GM12878 (cell line): ENCODE data around the gene CCDC80. TPM values are rescaled to one million over a fixed set of nuclear protein-coding genes. Genes with fewer than 3 reads are reported as not detected.

ENCODE experiments used
- ATAC-seq: fragments of 200-7000 bp; cut with Tn5 transposase; 3 replicates; pipeline ENCODE4 v1.9.1; 2020; ENCODE audit warnings: mild to moderate bottlenecking, moderate library complexity
- BruUV-seq: library from RNA; stranded (reverse); fragments of 400-500 nt; replicated peaks from 2 replicates; lab custom pipeline; 2021; lab: Mats Ljungman, UMichigan
- CTCF ChIA-PET: fragments of 300-600 bp; sonication (Branson Sonifier 250); formaldehyde crosslinking; extraction: SDS; loops from one replicate; lab custom pipeline; 2021; ENCODE audit warnings: inconsistent platforms; lab: Yijun Ruan, JAX
- POLR2A ChIA-PET: fragments of 350-600 bp; formaldehyde crosslinking; extraction: SDS; loops from one replicate; lab custom pipeline; 2021; ENCODE audit warnings: inconsistent platforms; lab: Charles Lee
- RAD21 ChIA-PET: fragments of 300-600 bp; sonication (Branson Sonifier 250); formaldehyde crosslinking; loops from one replicate; lab custom pipeline; 2023; ENCODE audit warnings: antibody characterized with exemption; ENCODE audit not compliant: unreplicated experiment; lab: Charles Lee
- SMC1A ChIA-PET: fragments of 300-600 bp; sonication (Branson Sonifier 250); formaldehyde crosslinking; loops from one replicate; lab custom pipeline; 2023; ENCODE audit not compliant: unreplicated experiment, uncharacterized antibody; lab: Charles Lee
- DNase-seq: peaks from one replicate; pipeline ENCODE4 v3.0.0-alpha.2; 2011; ENCODE audit warnings: low read depth, low spot score
- FAIRE-seq: peaks from 3 replicates; lab custom pipeline; 2011; peaks lifted over from hg19 to GRCh38; lab: Jason Lieb, UNC
- H2AFZ ChIP-seq: 2 replicates; pipeline ENCODE4 v1.6.0; 2011; ENCODE audit warnings: low read depth, low read length, control low read depth; ENCODE audit not compliant: control insufficient read depth
- H3K27ac ChIP-seq: 2 replicates; pipeline ENCODE4 v1.5.1; 2011; ENCODE audit warnings: control low read depth; ENCODE audit not compliant: control insufficient read depth, insufficient read depth
- H3K27me3 ChIP-seq, 2 experiments: replicated peaks in 1 of 2; 2 replicates each; pipeline versions ENCODE4 v1.6.0 to v1.6.1; 2011; ENCODE audit warnings: low read length in 1 of 2; ENCODE audit not compliant: control insufficient read depth in 2 of 2, insufficient read depth in 2 of 2
- H3K36me3 ChIP-seq, 2 experiments: 2 replicates each; pipeline ENCODE4 v1.5.1; 2011; ENCODE audit warnings: low read length in 1 of 2; ENCODE audit not compliant: control insufficient read depth in 2 of 2, insufficient read depth in 2 of 2
- H3K4me1 ChIP-seq: 2 replicates; pipeline ENCODE4 v1.6.1; 2011; ENCODE audit warnings: mild to moderate bottlenecking, low read length, moderate library complexity, mixed read lengths; ENCODE audit not compliant: control insufficient read depth, insufficient read depth
- H3K4me2 ChIP-seq: 2 replicates; pipeline ENCODE4 v1.6.0; 2011; ENCODE audit warnings: control low read depth; ENCODE audit not compliant: control insufficient read depth, insufficient read depth
- H3K4me3 ChIP-seq: fragments of 200-600 bp; sonication (generic); 2 replicates; pipeline ENCODE4 v1.5.1; 2016
- H3K79me2 ChIP-seq: 2 replicates; pipeline ENCODE4 v1.6.0; 2011; ENCODE audit warnings: low read length; ENCODE audit not compliant: control insufficient read depth, insufficient read depth
- H3K9ac ChIP-seq: 2 replicates; pipeline ENCODE4 v1.8.0; 2011; ENCODE audit warnings: low read length, control low read depth, mixed read lengths; ENCODE audit not compliant: control insufficient read depth, insufficient read depth
- H3K9me3 ChIP-seq: replicated peaks from 3 replicates; pipeline ENCODE4 v1.5.1; 2011; ENCODE audit warnings: mild to moderate bottlenecking, low read length; ENCODE audit not compliant: control insufficient read depth, insufficient read depth
- H4K20me1 ChIP-seq: 2 replicates; pipeline ENCODE4 v1.6.0; 2011; ENCODE audit not compliant: control insufficient read depth, insufficient read depth
- ATF7 ChIP-seq: fragments of 450-650 bp; IDR thresholded peaks from 2 replicates; pipeline ENCODE4 v1.6.1; 2016; ENCODE audit warnings: low read depth, mild to moderate bottlenecking
- CEBPZ ChIP-seq: fragments of 150-350 bp; IDR thresholded peaks from 2 replicates; pipeline ENCODE4 v1.6.1; 2016; ENCODE audit warnings: low read depth, low read length
- CHD4 ChIP-seq: fragments of 200-600 bp; sonication (generic); IDR thresholded peaks from 2 replicates; pipeline ENCODE4 v1.6.1; 2016; ENCODE audit warnings: mild to moderate bottlenecking
- ESRRA ChIP-seq: IDR thresholded peaks from 2 replicates; pipeline ENCODE4 v1.6.1; 2012; ENCODE audit warnings: mild to moderate bottlenecking, low read length, improper control_type of control experiment
- NR2C1 ChIP-seq: fragments of 450-650 bp; IDR thresholded peaks from 2 replicates; pipeline ENCODE4 v1.6.1; 2017; ENCODE audit warnings: antibody characterized with exemption, mild to moderate bottlenecking, moderate library complexity
- SMARCA5 ChIP-seq: fragments of 450-650 bp; IDR thresholded peaks from 2 replicates; pipeline ENCODE4 v1.6.1; 2017; ENCODE audit warnings: mild to moderate bottlenecking
- SPI1 ChIP-seq: IDR thresholded peaks from 2 replicates; pipeline ENCODE4 v1.6.1; 2011; ENCODE audit warnings: low read depth, mild to moderate bottlenecking, low read length, moderate library complexity, borderline replicate concordance; ENCODE audit not compliant: insufficient read depth
- TCF12 ChIP-seq: IDR thresholded peaks from 2 replicates; pipeline ENCODE4 v1.6.1; 2011; ENCODE audit warnings: low read depth, mild to moderate bottlenecking, low read length
- ZSCAN29 ChIP-seq: fragments of 450-650 bp; IDR thresholded peaks from 2 replicates; pipeline ENCODE4 v1.6.1; 2017; ENCODE audit warnings: mild to moderate bottlenecking, moderate library complexity
- WGBS: methylation state at CpG from one replicate; pipeline ENCODE4 v1.1.6; 2016; ENCODE audit warnings: low lambda C conversion rate; ENCODE audit not compliant: insufficient replicate concordance, insufficient coverage; ENCODE audit errors: missing lambda C conversion rate; 5-methylcytosine and 5-hydroxymethylcytosine counted together
- in situ Hi-C: fragments of 300-500 bp; cut with MboI; formaldehyde crosslinking; loops from 9 replicates; pipeline ENCODE4 v1.14.3; 2018; ENCODE audit warnings: mixed read lengths
- intact Hi-C: fragments of 100-400 bp; cut with micrococcal nuclease; formaldehyde crosslinking; loops from one replicate; pipeline ENCODE4 v1.14.2; 2022; ENCODE audit not compliant: unreplicated experiment
- polyA plus RNA-seq, 11 experiments: library from polyadenylated mRNA; depleted of rRNA in 4 of 11; unstranded in 6 of 11; stranded (reverse) in 5 of 11; fragments of >200 nt; fragmentation: Nextera tagmentation in 4 of 11; fragmentation: Illumina TruSeq in 1 of 11; extraction: Ambion mirVana in 4 of 11; extraction: Trizol in 1 of 11; gene quantifications; 1 replicate in 1 of 11; 2 replicates in 10 of 11; pipeline versions ENCODE4 v1.2.1 to v1.2.3, GENCODE V29; 2011 to 2016; ENCODE audit warnings: inconsistent platforms in 2 of 11, missing spikeins in 2 of 11, low read depth in 1 of 11
- total RNA-seq, 4 experiments: library from RNA; depleted of rRNA in 3 of 4; stranded (reverse); fragments of >200 nt in 3 of 4; fragmentation: Illumina TruSeq in 1 of 4; extraction: Trizol in 1 of 4; gene quantifications; 2 replicates each; pipeline versions ENCODE4 v1.2.1 to v1.2.3, GENCODE V29; 2013 to 2021
- TF ChIP-seq, protein P1 (sequence below): fragments of 450-650 bp; IDR thresholded peaks from 2 replicates; pipeline ENCODE4 v1.6.1; 2017; ENCODE audit warnings: borderline replicate concordance

Gene CCDC80
- total and polyA plus RNA-seq, 10 of the 15 experiments (the other 5 are each of a cell fraction or from before 2014, with no cell fraction given) = 0.01 to 0.59 (median 0.21) TPM; not detected in 5

- in situ Hi-C loops = no loop called here
- Histone ChIP-seq H3K4me1 (peaks cover 21% of the 10 kb centered on the region), H3K4me2 (peak overlapping the region; percentile 87), H3K36me3 (no peaks in the 10 kb centered on the region), H3K27me3 (peaks cover 3 to 4% of the 10 kb centered on the region in 2 experiments; a peak in 3 of 4 replicates), H3K4me3 (no peak overlapping the region), H3K27ac (no peak overlapping the region)
- WGBS = 41% methylated on average over 4 of the region's 4 CpGs
- CTCF ChIA-PET = no interaction called here
- peak; percentile 31 for FAIRE-seq
- no peak for TF ChIP-seq ATF7
- TF ChIP-seq, protein P1, sequence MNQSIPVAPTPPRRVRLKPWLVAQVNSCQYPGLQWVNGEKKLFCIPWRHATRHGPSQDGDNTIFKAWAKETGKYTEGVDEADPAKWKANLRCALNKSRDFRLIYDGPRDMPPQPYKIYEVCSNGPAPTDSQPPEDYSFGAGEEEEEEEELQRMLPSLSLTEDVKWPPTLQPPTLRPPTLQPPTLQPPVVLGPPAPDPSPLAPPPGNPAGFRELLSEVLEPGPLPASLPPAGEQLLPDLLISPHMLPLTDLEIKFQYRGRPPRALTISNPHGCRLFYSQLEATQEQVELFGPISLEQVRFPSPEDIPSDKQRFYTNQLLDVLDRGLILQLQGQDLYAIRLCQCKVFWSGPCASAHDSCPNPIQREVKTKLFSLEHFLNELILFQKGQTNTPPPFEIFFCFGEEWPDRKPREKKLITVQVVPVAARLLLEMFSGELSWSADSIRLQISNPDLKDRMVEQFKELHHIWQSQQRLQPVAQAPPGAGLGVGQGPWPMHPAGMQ = no peak
- TF ChIP-seq SMARCA5 = peak; percentile 36; the same call in 1 of the 2 replicates
- no peak for TF ChIP-seq ZSCAN29
- no peak for TF ChIP-seq CHD4
- TF ChIP-seq TCF12 = no peak
- no peak for TF ChIP-seq NR2C1
- no peak for TF ChIP-seq CEBPZ
- no peak for TF ChIP-seq ESRRA
- TF ChIP-seq SPI1 = peak; percentile 38; the same call in 1 of the 2 replicates
- TF ChIP-seq, all 136 proteins: peak for 2
- no peaks in the 10 kb centered on the region for H3K79me2 ChIP-seq
- no peak overlapping the region for H3K9ac ChIP-seq
- POLR2A ChIA-PET = no interaction called here
- H2AFZ ChIP-seq = no peak overlapping the region
- SMC1A ChIA-PET = interaction anchor here (0.7 to 1.6 kb wide), 4 partner anchors 31 to 295 kb away, joined by 3 to 8 read pairs (median 3); no protein-coding TSS in a partner anchor
- ATAC-seq (peak; percentile 17), DNase-seq (no peak)
- no peaks in the 10 kb centered on the region for H3K9me3 ChIP-seq
- intact Hi-C loops = loop anchor here (2.0 to 5.0 kb wide), 3 partner anchors 33 to 201 kb away; no protein-coding TSS in a partner anchor
- RAD21 ChIA-PET = interaction anchor here (1.1 kb wide), 1 partner anchor 33 kb away, joined by 7 read pairs; no protein-coding TSS in a partner anchor
- no TSS peak for BruUV-seq
- H4K20me1 ChIP-seq = no peaks in the 10 kb centered on the region
These were observed 35.1 kb upstream of the CCDC80 start for GRCh38 chr3:112675943-112676535.
